22Rv1 (cell line): Measurements from ENCODE around the gene WNK1.

Experiments
- CTCF ChIP-seq: fragments of 450-650 bp; IDR thresholded peaks from 2 replicates; pipeline ENCODE4 v1.5.1; 2017; ENCODE audit warnings: mild to moderate bottlenecking
- ZFX ChIP-seq: fragments of 450-650 bp; IDR thresholded peaks from 2 replicates; pipeline ENCODE4 v1.6.1; 2017; ENCODE audit warnings: antibody characterized with exemption, borderline replicate concordance

GRCh38 chr12:886206-886605 lies 133.8 kb downstream of the WNK1 start:
- TF ChIP-seq CTCF (no peak), ZFX (no peak)
